ENCODE results near the gene PLCB1.

The PLCB1 gene

DNA sequence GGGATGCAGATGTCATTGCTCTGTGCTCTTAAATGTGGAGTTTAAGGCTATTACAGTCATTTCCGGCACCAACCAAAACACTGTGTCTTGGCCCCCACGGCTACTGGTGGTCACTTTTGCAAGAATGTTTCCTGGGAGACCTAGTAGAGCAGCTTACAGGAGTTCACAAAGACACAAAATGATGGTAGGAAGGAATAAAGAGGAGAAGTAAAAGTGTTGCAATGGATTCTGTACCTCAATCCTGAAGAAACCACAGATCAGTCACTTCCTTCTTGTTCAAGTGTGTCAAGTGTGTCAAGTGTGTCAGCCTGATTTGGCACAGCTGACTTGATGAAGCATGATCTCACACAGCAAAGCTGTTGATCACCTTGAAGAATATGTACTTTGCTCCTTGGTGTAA is 344.0 kb downstream of the PLCB1 start:
- peak; percentile 25 to 70 (median 60) for DNase-seq
- ChIA-PET POLR2A (no interaction called here), CTCF (interaction anchor here (1.5 kb wide), 1 partner anchor 18 kb away, joined by 3 read pairs; no protein-coding TSS in a partner anchor)
- no peaks in the 10 kb centered on the region for H3K36me3 ChIP-seq (ENCODE audit: control insufficient read depth in 4 of 4, insufficient read depth in 4 of 4, low read length in 3 of 4)
- WGBS (ENCODE audit: insufficient coverage) = 100% methylated on average over 1 of the region's 2 CpGs
- H3K4me3 ChIP-seq (ENCODE audit: control insufficient read depth in 1 of 7, extremely low read depth in 1 of 7, insufficient read depth in 4 of 7, low read depth in 2 of 7, low read length in 6 of 7) = no peak overlapping the region
- H3K9me3 ChIP-seq (ENCODE audit: control extremely low read depth in 1 of 5, control insufficient read depth in 4 of 5, insufficient read depth in 2 of 5, low read depth in 1 of 5, low read length in 4 of 5) = no peaks in the 10 kb centered on the region
- no peak overlapping the region for H3K27ac ChIP-seq (ENCODE audit: insufficient read depth in 1 of 2, low read depth in 1 of 2, low read length in 2 of 2, poor library complexity in 1 of 2, severe bottlenecking in 2 of 2)
- no peaks in the 10 kb centered on the region for H3K27me3 ChIP-seq (replicated peaks in 2 of 5; ENCODE audit: control insufficient read depth in 4 of 5, insufficient read depth in 5 of 5, low read length in 4 of 5)
- H3K4me1 ChIP-seq (ENCODE audit: control extremely low read depth in 1 of 4, control insufficient read depth in 4 of 4, insufficient read depth in 4 of 4, low read length in 3 of 4) = peaks cover 5 to 18% (median 7%) of the 10 kb centered on the region in 4 experiments

DNA sequence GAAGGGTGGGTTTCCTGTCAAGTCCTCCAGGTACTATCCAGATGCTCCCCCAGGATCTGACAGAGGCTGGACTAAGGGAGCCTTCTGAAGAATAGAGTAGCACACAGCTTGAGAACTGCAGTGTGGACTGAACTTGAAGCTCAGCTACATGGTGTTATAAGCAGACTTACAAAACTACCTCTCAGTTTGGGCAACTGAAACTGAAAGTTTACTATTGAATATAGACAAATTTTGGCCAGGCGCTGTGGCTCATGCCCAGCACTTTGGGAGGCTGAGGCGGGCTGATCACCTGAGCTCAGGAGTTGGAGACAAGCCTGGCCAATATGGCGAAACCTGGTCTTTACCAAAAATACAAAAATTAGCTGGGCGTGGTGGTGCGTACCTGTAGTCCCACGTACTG is 348.5 kb downstream of the PLCB1 start:
- DNase-seq = no peak
- H3K4me3 ChIP-seq (ENCODE audit: control insufficient read depth in 1 of 7, extremely low read depth in 1 of 7, insufficient read depth in 4 of 7, low read depth in 2 of 7, low read length in 6 of 7) = no peak overlapping the region
- H3K4me1 ChIP-seq (ENCODE audit: control extremely low read depth in 1 of 4, control insufficient read depth in 4 of 4, insufficient read depth in 4 of 4, low read length in 3 of 4) = peaks cover 0 to 7% (median 6%) of the 10 kb centered on the region in 4 experiments
- 91% methylated on average over 6 of the region's 6 CpGs for WGBS (ENCODE audit: insufficient coverage)
- no peak overlapping the region for H3K27ac ChIP-seq (ENCODE audit: insufficient read depth in 1 of 2, low read depth in 1 of 2, low read length in 2 of 2, poor library complexity in 1 of 2, severe bottlenecking in 2 of 2)
- ChIA-PET POLR2A (no interaction called here), CTCF (interaction anchor here (1.6 kb wide), 1 partner anchor 27 kb away, joined by 3 read pairs; no protein-coding TSS in a partner anchor)
- H3K9me3 ChIP-seq (ENCODE audit: control extremely low read depth in 1 of 5, control insufficient read depth in 4 of 5, insufficient read depth in 2 of 5, low read depth in 1 of 5, low read length in 4 of 5) = no peaks in the 10 kb centered on the region
- peaks cover 0 to 2% (median 0%) of the 10 kb centered on the region in 4 experiments for H3K36me3 ChIP-seq (ENCODE audit: control insufficient read depth in 4 of 4, insufficient read depth in 4 of 4, low read length in 3 of 4)
- H3K27me3 ChIP-seq (replicated peaks in 2 of 5; ENCODE audit: control insufficient read depth in 4 of 5, insufficient read depth in 5 of 5, low read length in 4 of 5) = no peaks in the 10 kb centered on the region

DNA sequence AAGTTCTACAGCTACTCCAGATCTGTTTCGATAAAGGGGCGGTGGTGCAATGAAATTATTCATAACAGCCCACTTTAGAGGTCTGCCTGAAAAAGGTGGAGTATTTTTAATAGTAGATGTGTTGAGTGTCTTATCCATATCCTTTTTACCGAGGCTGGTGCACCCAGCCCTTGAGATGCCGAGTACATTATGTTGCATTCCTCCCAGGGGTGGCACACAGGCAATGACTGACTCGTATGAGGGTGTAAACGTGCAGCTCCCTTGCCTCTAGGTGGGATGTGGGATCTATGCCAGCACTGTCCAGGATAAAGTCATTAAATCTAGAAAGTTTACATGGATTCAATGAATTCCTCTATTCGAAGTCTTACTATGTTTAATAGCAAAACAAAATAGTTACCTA is 355.6 kb downstream of the PLCB1 start:
- Histone ChIP-seq H3K4me1 (ENCODE audit: control extremely low read depth in 1 of 4, control insufficient read depth in 4 of 4, insufficient read depth in 4 of 4, low read length in 3 of 4) (no peaks in the 10 kb centered on the region), H3K9me3 (ENCODE audit: control extremely low read depth in 1 of 5, control insufficient read depth in 4 of 5, insufficient read depth in 2 of 5, low read depth in 1 of 5, low read length in 4 of 5) (peaks cover 0 to 3% (median 0%) of the 10 kb centered on the region in 5 experiments), H3K4me3 (ENCODE audit: control insufficient read depth in 1 of 7, extremely low read depth in 1 of 7, insufficient read depth in 4 of 7, low read depth in 2 of 7, low read length in 6 of 7) (no peak overlapping the region), H3K36me3 (ENCODE audit: control insufficient read depth in 4 of 4, insufficient read depth in 4 of 4, low read length in 3 of 4) (peaks cover 0 to 2% (median 0%) of the 10 kb centered on the region in 4 experiments), H3K27ac (ENCODE audit: insufficient read depth in 1 of 2, low read depth in 1 of 2, low read length in 2 of 2, poor library complexity in 1 of 2, severe bottlenecking in 2 of 2) (no peak overlapping the region), H3K27me3 (replicated peaks in 2 of 5; ENCODE audit: control insufficient read depth in 4 of 5, insufficient read depth in 5 of 5, low read length in 4 of 5) (no peaks in the 10 kb centered on the region)
- 96% methylated on average over 4 of the region's 7 CpGs for WGBS (ENCODE audit: insufficient coverage)
- CTCF ChIA-PET = interaction anchor here (0.8 kb wide), 1 partner anchor 265 kb away, joined by 3 read pairs; no protein-coding TSS in a partner anchor
- DNase-seq = no peak
- POLR2A ChIA-PET = no interaction called here

DNA sequence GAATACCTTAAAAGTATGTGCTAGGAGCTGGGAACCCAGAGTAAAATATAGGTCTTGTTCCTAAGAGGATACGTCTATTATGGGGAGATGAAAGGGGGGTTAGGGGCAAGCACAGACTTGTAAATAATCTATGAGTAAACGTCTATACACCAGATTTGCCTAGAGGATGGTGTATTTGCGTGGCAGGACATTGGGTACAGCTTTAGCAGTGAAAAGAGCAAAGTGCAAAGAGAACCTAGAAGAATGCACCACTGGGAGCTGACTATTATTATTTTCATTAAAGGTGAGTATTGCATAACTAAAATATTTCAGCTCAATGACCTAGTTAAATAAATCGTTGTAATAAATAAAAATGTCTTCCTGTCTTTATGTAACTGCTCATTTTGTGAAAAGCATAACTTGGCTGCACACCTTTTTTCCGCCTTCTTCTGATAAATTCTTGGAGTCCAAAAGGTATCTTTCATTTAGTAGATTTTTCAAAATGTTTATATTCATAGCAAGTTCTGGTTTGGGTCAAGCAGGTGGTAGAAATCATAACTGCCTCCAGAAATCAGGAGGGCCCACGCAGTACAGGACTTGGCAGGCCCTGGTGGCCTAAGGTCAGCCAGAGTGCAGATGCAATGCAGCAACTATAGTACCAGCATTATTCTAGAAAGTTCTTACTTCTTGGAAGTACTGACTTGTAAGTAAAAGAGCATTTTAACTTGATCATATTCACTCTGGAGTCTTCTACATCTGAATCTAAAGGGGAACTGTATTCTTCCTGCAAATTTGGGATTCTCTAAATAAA is 357.2 kb downstream of the PLCB1 start:
- no peak overlapping the region for H3K4me3 ChIP-seq (ENCODE audit: control insufficient read depth in 1 of 7, extremely low read depth in 1 of 7, insufficient read depth in 4 of 7, low read depth in 2 of 7, low read length in 6 of 7)
- H3K27me3 ChIP-seq (replicated peaks in 2 of 5; ENCODE audit: control insufficient read depth in 4 of 5, insufficient read depth in 5 of 5, low read length in 4 of 5) = no peaks in the 10 kb centered on the region
- DNase-seq = no peak
- WGBS (ENCODE audit: insufficient coverage) = 100% methylated on average over 3 of the region's 6 CpGs
- no peak overlapping the region for H3K27ac ChIP-seq (ENCODE audit: insufficient read depth in 1 of 2, low read depth in 1 of 2, low read length in 2 of 2, poor library complexity in 1 of 2, severe bottlenecking in 2 of 2)
- ChIA-PET POLR2A (no interaction called here), CTCF (interaction anchor here (1.3 kb wide), 1 partner anchor 100 kb away, joined by 3 read pairs; no protein-coding TSS in a partner anchor)
- peaks cover 0 to 3% (median 0%) of the 10 kb centered on the region in 5 experiments for H3K9me3 ChIP-seq (ENCODE audit: control extremely low read depth in 1 of 5, control insufficient read depth in 4 of 5, insufficient read depth in 2 of 5, low read depth in 1 of 5, low read length in 4 of 5)
- peaks cover 0 to 3% (median 0%) of the 10 kb centered on the region in 4 experiments for H3K4me1 ChIP-seq (ENCODE audit: control extremely low read depth in 1 of 4, control insufficient read depth in 4 of 4, insufficient read depth in 4 of 4, low read length in 3 of 4)
- H3K36me3 ChIP-seq (ENCODE audit: control insufficient read depth in 4 of 4, insufficient read depth in 4 of 4, low read length in 3 of 4) = no peaks in the 10 kb centered on the region

DNA sequence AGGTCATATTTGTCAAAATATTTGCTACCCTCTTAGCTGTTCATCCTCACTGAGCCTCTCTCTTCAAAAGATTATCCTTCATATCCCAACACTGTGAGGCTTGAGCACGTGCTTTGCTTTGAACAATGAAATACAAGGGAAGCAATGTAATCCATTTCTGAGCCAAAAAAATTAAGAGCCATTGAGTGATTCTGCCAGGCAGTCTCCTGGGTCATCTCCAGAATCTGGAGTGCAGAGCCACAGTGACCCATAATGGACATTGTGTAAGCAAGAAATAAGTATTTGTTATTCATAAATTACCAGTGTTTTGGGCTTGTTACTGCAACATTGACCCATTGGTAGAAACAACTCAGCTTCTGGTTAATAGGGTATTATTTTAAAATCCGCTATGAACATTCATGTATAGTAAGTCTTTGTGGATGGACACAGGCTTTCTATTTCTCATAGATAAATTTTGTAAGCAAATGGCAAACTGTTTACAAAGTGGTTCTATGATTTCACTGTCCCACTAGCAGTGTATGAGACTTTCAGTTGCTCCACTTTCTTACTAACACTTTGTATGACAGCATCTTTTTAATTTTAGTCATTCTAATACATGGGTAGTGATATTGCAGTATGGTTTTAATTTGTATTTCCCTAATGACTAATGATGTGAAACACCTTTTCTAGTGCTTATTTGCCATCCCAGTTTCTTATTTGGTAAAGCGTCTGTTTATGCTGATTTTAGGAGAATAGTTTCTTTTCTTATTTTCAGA is 358.2 kb downstream of the PLCB1 start:
- ChIA-PET POLR2A (no interaction called here), CTCF (no interaction called here)
- whole genome bisulfite sequencing (ENCODE audit: insufficient coverage) = 100% methylated on average over 1 of the region's 3 CpGs
- no peak for DNase-seq
- Histone ChIP-seq H3K27me3 (replicated peaks in 2 of 5; ENCODE audit: control insufficient read depth in 4 of 5, insufficient read depth in 5 of 5, low read length in 4 of 5) (no peaks in the 10 kb centered on the region), H3K4me1 (ENCODE audit: control extremely low read depth in 1 of 4, control insufficient read depth in 4 of 4, insufficient read depth in 4 of 4, low read length in 3 of 4) (peaks cover 0 to 8% (median 2%) of the 10 kb centered on the region in 4 experiments), H3K9me3 (ENCODE audit: control extremely low read depth in 1 of 5, control insufficient read depth in 4 of 5, insufficient read depth in 2 of 5, low read depth in 1 of 5, low read length in 4 of 5) (peaks cover 0 to 3% (median 0%) of the 10 kb centered on the region in 5 experiments), H3K27ac (ENCODE audit: insufficient read depth in 1 of 2, low read depth in 1 of 2, low read length in 2 of 2, poor library complexity in 1 of 2, severe bottlenecking in 2 of 2) (no peak overlapping the region), H3K4me3 (ENCODE audit: control insufficient read depth in 1 of 7, extremely low read depth in 1 of 7, insufficient read depth in 4 of 7, low read depth in 2 of 7, low read length in 6 of 7) (no peak overlapping the region), H3K36me3 (ENCODE audit: control insufficient read depth in 4 of 4, insufficient read depth in 4 of 4, low read length in 3 of 4) (no peaks in the 10 kb centered on the region)

DNA sequence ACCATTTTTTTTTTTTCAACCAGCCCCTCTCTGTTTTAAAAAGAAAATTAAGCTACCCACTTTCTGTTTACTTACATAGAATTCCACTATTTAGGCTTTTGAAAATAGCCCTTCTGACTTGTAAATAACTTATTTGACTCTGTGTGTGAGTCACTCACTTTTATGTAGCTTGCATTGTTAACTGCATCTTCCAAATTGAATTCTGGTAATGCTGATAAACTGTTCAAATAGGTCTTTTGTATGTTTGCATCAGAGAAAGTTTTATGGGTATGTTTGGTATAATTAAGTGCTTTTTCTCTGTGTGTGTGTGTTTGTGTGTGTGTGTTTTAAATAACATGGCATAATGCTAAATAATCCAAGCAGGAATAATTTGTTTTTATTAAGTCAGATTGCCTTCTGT is 360.1 kb downstream of the PLCB1 start:
- no peak overlapping the region for H3K4me3 ChIP-seq (ENCODE audit: control insufficient read depth in 1 of 7, extremely low read depth in 1 of 7, insufficient read depth in 4 of 7, low read depth in 2 of 7, low read length in 6 of 7)
- peaks cover 0 to 8% (median 2%) of the 10 kb centered on the region in 4 experiments for H3K4me1 ChIP-seq (ENCODE audit: control extremely low read depth in 1 of 4, control insufficient read depth in 4 of 4, insufficient read depth in 4 of 4, low read length in 3 of 4)
- POLR2A ChIA-PET = no interaction called here
- CTCF ChIA-PET = no interaction called here
- no peak overlapping the region for H3K27ac ChIP-seq (ENCODE audit: insufficient read depth in 1 of 2, low read depth in 1 of 2, low read length in 2 of 2, poor library complexity in 1 of 2, severe bottlenecking in 2 of 2)
- H3K27me3 ChIP-seq (replicated peaks in 2 of 5; ENCODE audit: control insufficient read depth in 4 of 5, insufficient read depth in 5 of 5, low read length in 4 of 5) = no peaks in the 10 kb centered on the region
- no peaks in the 10 kb centered on the region for H3K9me3 ChIP-seq (ENCODE audit: control extremely low read depth in 1 of 5, control insufficient read depth in 4 of 5, insufficient read depth in 2 of 5, low read depth in 1 of 5, low read length in 4 of 5)
- DNase-seq = peak in 1 of 3 donors; percentile 8
- no peaks in the 10 kb centered on the region for H3K36me3 ChIP-seq (ENCODE audit: control insufficient read depth in 4 of 4, insufficient read depth in 4 of 4, low read length in 3 of 4)

DNA sequence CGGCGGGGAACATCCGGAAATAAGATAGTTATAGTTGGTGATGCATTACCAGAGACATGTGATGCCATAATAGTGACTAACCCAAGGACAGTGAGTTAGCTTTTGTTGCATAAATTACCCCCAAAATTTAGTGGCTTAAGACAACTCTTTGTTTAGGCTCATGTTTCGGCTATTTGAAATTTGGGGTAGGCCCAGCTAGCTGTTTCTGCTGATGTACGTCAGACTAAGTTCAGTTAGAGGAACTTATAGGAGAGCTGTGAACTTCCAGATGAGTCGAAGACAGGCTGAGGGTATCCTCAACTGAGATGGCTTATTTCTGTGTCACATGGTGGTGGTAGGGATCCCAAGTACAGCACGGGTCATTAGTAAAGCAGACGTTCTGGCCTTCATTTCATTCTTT is 366.5 kb downstream of the PLCB1 start:
- H3K36me3 ChIP-seq (ENCODE audit: control insufficient read depth in 4 of 4, insufficient read depth in 4 of 4, low read length in 3 of 4) = no peaks in the 10 kb centered on the region
- H3K9me3 ChIP-seq (ENCODE audit: control extremely low read depth in 1 of 5, control insufficient read depth in 4 of 5, insufficient read depth in 2 of 5, low read depth in 1 of 5, low read length in 4 of 5) = no peaks in the 10 kb centered on the region
- ChIA-PET POLR2A (no interaction called here), CTCF (no interaction called here)
- no peak overlapping the region for H3K4me3 ChIP-seq (ENCODE audit: control insufficient read depth in 1 of 7, extremely low read depth in 1 of 7, insufficient read depth in 4 of 7, low read depth in 2 of 7, low read length in 6 of 7)
- H3K27ac ChIP-seq (ENCODE audit: insufficient read depth in 1 of 2, low read depth in 1 of 2, low read length in 2 of 2, poor library complexity in 1 of 2, severe bottlenecking in 2 of 2) = no peak overlapping the region
- H3K27me3 ChIP-seq (replicated peaks in 2 of 5; ENCODE audit: control insufficient read depth in 4 of 5, insufficient read depth in 5 of 5, low read length in 4 of 5) = no peaks in the 10 kb centered on the region
- DNase-seq = no peak
- peaks cover 0 to 8% (median 2%) of the 10 kb centered on the region in 4 experiments for H3K4me1 ChIP-seq (ENCODE audit: control extremely low read depth in 1 of 4, control insufficient read depth in 4 of 4, insufficient read depth in 4 of 4, low read length in 3 of 4)
- WGBS (ENCODE audit: insufficient coverage) = 95% methylated on average over 4 of the region's 8 CpGs

All from common myeloid progenitor, CD34-positive (primary cell).